A549 (cell line): ENCODE results near the gene DOP1B. TPM values are rescaled to one million over a fixed set of nuclear protein-coding genes. Genes with fewer than 3 reads are reported as not detected.

ENCODE experiments used
- ATAC-seq, 2 experiments: fragments of 200-7000 bp in 1 of 2; fragments of >200 bp in 1 of 2; cut with Nextera tagmentation in 1 of 2; cut with Tn5 transposase in 1 of 2; 3 replicates each; pipeline versions ENCODE4 v1.8.0 to v1.9.1; 2018 to 2020; ENCODE audit warnings: mild to moderate bottlenecking in 1 of 2, moderate library complexity in 1 of 2
- CTCF ChIA-PET: fragments of 300-600 bp; sonication (Branson Sonifier 250); formaldehyde crosslinking; extraction: SDS; loops from one replicate; lab custom pipeline; 2021; ENCODE audit warnings: antibody characterized with exemption, inconsistent platforms; lab: Yijun Ruan, JAX
- POLR2A ChIA-PET: fragments of 350-600 bp; formaldehyde crosslinking; extraction: SDS; loops from one replicate; lab custom pipeline; 2021; ENCODE audit warnings: antibody characterized with exemption, inconsistent platforms; lab: Yijun Ruan, JAX
- DNase-seq, 2 experiments: peaks; one replicate each; pipeline versions ENCODE4 v3.0.0 to v3.0.0-alpha.2; 2011 to 2016; ENCODE audit warnings: low read depth in 1 of 2, low spot score in 1 of 2
- FAIRE-seq: peaks from 2 replicates; lab custom pipeline; 2011; peaks lifted over from hg19 to GRCh38; lab: Jason Lieb, UNC
- H3K27ac ChIP-seq, 2 experiments: fragments of >200 bp; sonication (Bioruptor Twin); formaldehyde crosslinking; 3 replicates each; pipeline ENCODE4 v1.5.1; 2016 to 2017
- H3K4me1 ChIP-seq: fragments of >200 bp; sonication (Bioruptor Twin); formaldehyde crosslinking; 3 replicates; pipeline ENCODE4 v1.6.1; 2016
- H3K4me2 ChIP-seq: fragments of >200 bp; sonication (Bioruptor Twin); formaldehyde crosslinking; 3 replicates; pipeline ENCODE4 v1.6.1; 2016
- H3K4me3 ChIP-seq: fragments of >200 bp; sonication (Bioruptor Twin); formaldehyde crosslinking; 3 replicates; pipeline ENCODE4 v1.5.1; 2016
- H3K9me3 ChIP-seq: fragments of >200 bp; sonication (Bioruptor Twin); formaldehyde crosslinking; 3 replicates; pipeline ENCODE4 v1.6.1; 2016
- BHLHE40 ChIP-seq: IDR thresholded peaks from 2 replicates; pipeline ENCODE4 v1.6.1; 2012; ENCODE audit warnings: low read depth, low read length, inconsistent platforms
- CBX2 ChIP-seq: fragments of 200-600 bp; sonication (generic); IDR thresholded peaks from 2 replicates; pipeline ENCODE4 v1.6.1; 2016; ENCODE audit warnings: low read depth, mild to moderate bottlenecking, borderline replicate concordance
- CBX8 ChIP-seq: fragments of 200-600 bp; sonication (generic); IDR thresholded peaks from 2 replicates; pipeline ENCODE4 v1.6.1; 2016
- CHD2 ChIP-seq: fragments of 150-350 bp; IDR thresholded peaks from 2 replicates; pipeline ENCODE4 v1.6.1; 2014; ENCODE audit warnings: low read length; ENCODE audit not compliant: partially characterized antibody
- EHF ChIP-seq: fragments of 250-450 bp; sonication (Bioruptor Pico); IDR thresholded peaks from 2 replicates; pipeline ENCODE4 v1.5.0; 2020; ENCODE audit warnings: mild to moderate bottlenecking
- EHMT2 ChIP-seq: fragments of 200-600 bp; sonication (generic); IDR thresholded peaks from 2 replicates; pipeline ENCODE4 v1.6.1; 2016; ENCODE audit warnings: antibody characterized with exemption, low read depth, mild to moderate bottlenecking, moderate library complexity
- ELK1 ChIP-seq: fragments of 150-350 bp; IDR thresholded peaks from 2 replicates; pipeline ENCODE4 v1.6.1; 2014; ENCODE audit warnings: low read depth, mild to moderate bottlenecking, low read length
- ESRRA ChIP-seq: fragments of 150-350 bp; IDR thresholded peaks from 2 replicates; pipeline ENCODE4 v1.6.1; 2014; ENCODE audit warnings: mild to moderate bottlenecking, low read length, borderline replicate concordance
- FOSB ChIP-seq: fragments of 250-450 bp; sonication (Bioruptor Pico); IDR thresholded peaks from 2 replicates; pipeline ENCODE4 v1.5.0; 2020; ENCODE audit warnings: mild to moderate bottlenecking, moderate library complexity
- FOSL2 ChIP-seq, 2 experiments: fragments of 450-650 bp in 1 of 2; fragments of >200 bp in 1 of 2; sonication (Bioruptor Twin) in 1 of 2; formaldehyde crosslinking; IDR thresholded peaks; 2 replicates each; pipeline versions ENCODE4 v1.5.0 to v1.6.1; 2016 to 2020; ENCODE audit warnings: mild to moderate bottlenecking in 1 of 2, moderate library complexity in 1 of 2
- FOXS1 ChIP-seq: fragments of 250-450 bp; sonication (Bioruptor Pico); IDR thresholded peaks from 2 replicates; pipeline ENCODE4 v1.5.0; 2020; ENCODE audit warnings: mild to moderate bottlenecking, moderate library complexity
- HES2 ChIP-seq: fragments of >200 bp; sonication (Bioruptor Twin); formaldehyde crosslinking; IDR thresholded peaks from 2 replicates; pipeline ENCODE4 v1.6.1; 2016
- HOXB13 ChIP-seq: fragments of 250-450 bp; sonication (Bioruptor Pico); IDR thresholded peaks from 2 replicates; pipeline ENCODE4 v1.5.0; 2020; ENCODE audit warnings: low read depth, mild to moderate bottlenecking, moderate library complexity
- JUNB ChIP-seq: fragments of >200 bp; sonication (Bioruptor Twin); formaldehyde crosslinking; IDR thresholded peaks from 2 replicates; pipeline ENCODE4 v1.6.1; 2016
- KDM5A ChIP-seq: fragments of 200-600 bp; sonication (generic); IDR thresholded peaks from 2 replicates; pipeline ENCODE4 v1.6.1; 2016; ENCODE audit warnings: antibody characterized with exemption, mild to moderate bottlenecking
- NPAS2 ChIP-seq: fragments of 250-450 bp; sonication (Bioruptor Pico); IDR thresholded peaks from 2 replicates; pipeline ENCODE4 v1.8.0; 2022; ENCODE audit warnings: mild to moderate bottlenecking, moderate library complexity, borderline replicate concordance
- NR3C1 ChIP-seq: fragments of >200 bp; sonication (Bioruptor Twin); formaldehyde crosslinking; IDR thresholded peaks from 3 replicates; pipeline ENCODE4 v1.6.1; 2017
- POLR2AphosphoS2 ChIP-seq: conservative IDR thresholded peaks from 2 replicates; pipeline ENCODE4 v1.6.1; 2012; ENCODE audit warnings: low read length, improper control_type of control experiment, inconsistent platforms
- RAD21 ChIP-seq, 2 experiments: fragments of >200 bp in 1 of 2; sonication (Bioruptor Twin) in 1 of 2; formaldehyde crosslinking in 1 of 2; IDR thresholded peaks in 1 of 2; conservative IDR thresholded peaks in 1 of 2; 2 replicates in 1 of 2; 3 replicates in 1 of 2; pipeline ENCODE4 v1.6.1; 2012 to 2018; ENCODE audit warnings: inconsistent platforms in 1 of 2
- RARB ChIP-seq: fragments of 250-450 bp; sonication (Bioruptor Pico); IDR thresholded peaks from 2 replicates; pipeline ENCODE4 v1.8.0; 2021; ENCODE audit warnings: mild to moderate bottlenecking, moderate library complexity
- RCOR1 ChIP-seq: fragments of 150-350 bp; IDR thresholded peaks from 2 replicates; pipeline ENCODE4 v1.6.1; 2014; ENCODE audit warnings: antibody characterized with exemption, low read length, low read depth
- REST ChIP-seq: fragments of 200-600 bp; sonication (generic); IDR thresholded peaks from 2 replicates; pipeline ENCODE4 v1.6.1; 2016; ENCODE audit warnings: antibody characterized with exemption, mild to moderate bottlenecking, moderate library complexity
- SREBF2 ChIP-seq: fragments of 450-650 bp; IDR thresholded peaks from 2 replicates; pipeline ENCODE4 v1.6.1; 2014; ENCODE audit warnings: mild to moderate bottlenecking, moderate library complexity
- TP53 ChIP-seq: fragments of 250-450 bp; sonication (Bioruptor Pico); IDR thresholded peaks from 2 replicates; pipeline ENCODE4 v1.5.0; 2021; ENCODE audit warnings: mild to moderate bottlenecking, moderate library complexity
- USF2 ChIP-seq: fragments of 450-650 bp; IDR thresholded peaks from 2 replicates; pipeline ENCODE4 v1.6.1; 2014; ENCODE audit warnings: antibody characterized with exemption
- ZC3H11A ChIP-seq: fragments of 450-650 bp; IDR thresholded peaks from 2 replicates; pipeline ENCODE4 v1.6.1; 2014; ENCODE audit warnings: antibody characterized with exemption, mild to moderate bottlenecking
- WGBS: methylation state at CpG from one replicate; pipeline ENCODE4 v1.1.6; 2017; ENCODE audit errors: missing lambda C conversion rate; 5-methylcytosine and 5-hydroxymethylcytosine counted together
- polyA plus RNA-seq, 4 experiments: library from polyadenylated mRNA; depleted of rRNA in 3 of 4; stranded (reverse); fragments of >200 nt; fragmentation: RNase III in 1 of 4; extraction: RNeasy Plus Mini Kit Qiagen cat#74134 plus additional on column Dnase treatment in 1 of 4; gene quantifications; 2 replicates in 3 of 4; 3 replicates in 1 of 4; pipeline ENCODE4 v1.2.3, GENCODE V29; 2011 to 2017

DOP1B gene
- polyA plus RNA-seq, 2 of the 4 experiments (the other 2 are of a cell fraction) = 2.8 to 3.5 TPM

GRCh38 chr21:36190736-36191135, 34.1 kb downstream of the DOP1B start:
- ChIA-PET POLR2A (no interaction called here), CTCF (interaction anchor here (1.6 kb wide), 1 partner anchor 19 kb away, joined by 6 read pairs; no protein-coding TSS in a partner anchor)
- Histone ChIP-seq H3K4me2 (no peak overlapping the region), H3K4me3 (no peak overlapping the region), H3K4me1 (peaks cover 21% of the 10 kb centered on the region), H3K9me3 (no peaks in the 10 kb centered on the region), H3K27ac (no peak overlapping the region)
- WGBS = 87% methylated on average over 4 of the region's 4 CpGs
- no peak for TF ChIP-seq SREBF2
- no peak for TF ChIP-seq NPAS2 (CRISPR knock-in tag)
- TF ChIP-seq EHMT2 = no peak
- no peak for TF ChIP-seq BHLHE40
- TF ChIP-seq EHF (CRISPR knock-in tag) = no peak
- no peak for TF ChIP-seq POLR2AphosphoS2
- TF ChIP-seq KDM5A = no peak
- TF ChIP-seq JUNB = no peak
- no peak for TF ChIP-seq FOXS1
- no peak for TF ChIP-seq ELK1
- TF ChIP-seq ZC3H11A = no peak
- no peak for TF ChIP-seq TP53
- TF ChIP-seq HES2 = no peak
- TF ChIP-seq HOXB13 (CRISPR knock-in tag) = no peak
- TF ChIP-seq FOSL2 (IDR thresholded peaks at IDR 0.05) = no peak
- no peak for TF ChIP-seq FOSL2 (CRISPR knock-in tag; IDR thresholded peaks at IDR 0.05)
- TF ChIP-seq USF2 = no peak
- no peak for TF ChIP-seq RAD21 (conservative IDR thresholded peaks at IDR 0.05 in 1 of 2, IDR thresholded peaks at IDR 0.05 in 1 of 2)
- no peak for TF ChIP-seq FOSB (CRISPR knock-in tag)
- TF ChIP-seq NR3C1 = no peak
- no peak for TF ChIP-seq RARB (CRISPR knock-in tag)
- DNase-seq (no peak), ATAC-seq (no peak), FAIRE-seq (no peak)

- Histone ChIP-seq H3K4me2 (no peak overlapping the region), H3K27ac (no peak overlapping the region), H3K4me3 (no peak overlapping the region), H3K4me1 (peaks cover 14% of the 10 kb centered on the region), H3K9me3 (no peaks in the 10 kb centered on the region)
- ATAC-seq (no peak), DNase-seq (no peak), FAIRE-seq (no peak)
- TF ChIP-seq CHD2 = no peak
- TF ChIP-seq RARB (CRISPR knock-in tag) = no peak
- no peak for TF ChIP-seq FOSL2 (IDR thresholded peaks at IDR 0.05)
- no peak for TF ChIP-seq FOSL2 (CRISPR knock-in tag; IDR thresholded peaks at IDR 0.05)
- TF ChIP-seq JUNB = no peak
- no peak for TF ChIP-seq CBX2
- no peak for TF ChIP-seq FOSB (CRISPR knock-in tag)
- TF ChIP-seq POLR2AphosphoS2 = no peak
- TF ChIP-seq EHF (CRISPR knock-in tag) = no peak
- TF ChIP-seq ESRRA = no peak
- TF ChIP-seq CBX8 = no peak
- TF ChIP-seq REST = no peak
- TF ChIP-seq TP53 = no peak
- TF ChIP-seq RCOR1 = no peak
- ChIA-PET POLR2A (no interaction called here), CTCF (interaction anchor here (1.7 kb wide), 1 partner anchor 40 kb away, joined by 5 read pairs; no protein-coding TSS in a partner anchor)
- 50% methylated on average over 7 of the region's 7 CpGs for WGBS
These were observed 36.6 kb downstream of the DOP1B start for GRCh38 chr21:36193200-36193599.
